SK-N-SH (cell line): ENCODE measurements around the gene ZAR1L. TPM values are rescaled to one million over a fixed set of nuclear protein-coding genes. Genes with fewer than 3 reads are reported as not detected.

Experiments used
- CTCF ChIA-PET: fragments of 300-600, 350-600 bp; formaldehyde crosslinking; extraction: SDS; loops from one replicate; lab custom pipeline; 2021; lab: Yijun Ruan, JAX
- POLR2A ChIA-PET: fragments of 350-600 bp; sonication (Branson Sonifier 250); formaldehyde crosslinking; extraction: SDS; loops from one replicate; lab custom pipeline; 2020; ENCODE audit warnings: antibody characterized with exemption, inconsistent platforms; lab: Yijun Ruan, JAX
- DNase-seq: peaks from one replicate; pipeline ENCODE4 v3.0.0; 2012
- H2AFZ ChIP-seq: fragments of 200-600 bp; sonication (generic); 2 replicates; pipeline ENCODE4 v1.8.1; 2016; ENCODE audit warnings: antibody characterized with exemption, mild to moderate bottlenecking, low read depth
- H3F3A ChIP-seq: fragments of 200-600 bp; sonication (generic); replicated peaks from 2 replicates; pipeline ENCODE3; 2016; ENCODE audit warnings: antibody characterized with exemption, mild to moderate bottlenecking; ENCODE audit not compliant: insufficient read depth
- H3K27ac ChIP-seq, 2 experiments: fragments of 200-500 bp in 1 of 2; fragments of 200-600 bp in 1 of 2; sonication (Bioruptor generic) in 1 of 2; sonication (generic), shearing (Covaris generic) in 1 of 2; 2 replicates each; pipeline versions ENCODE4 v1.5.1 to v1.6.1; 2014 to 2016; ENCODE audit warnings: low read depth in 2 of 2, inconsistent platforms in 1 of 2, low read length in 1 of 2, mild to moderate bottlenecking in 1 of 2, mixed read lengths in 1 of 2
- H3K27me3 ChIP-seq: fragments of 200-600 bp; sonication (generic), shearing (Covaris generic); 2 replicates; pipeline ENCODE4 v1.6.1; 2016; ENCODE audit warnings: mixed run types; ENCODE audit not compliant: insufficient read depth
- H3K36me3 ChIP-seq, 2 experiments: fragments of 200-500 bp in 1 of 2; fragments of 200-600 bp in 1 of 2; sonication (Bioruptor generic) in 1 of 2; sonication (generic) in 1 of 2; replicated peaks in 1 of 2; 2 replicates each; pipeline versions ENCODE3 to v1.5.1; 2014 to 2016; ENCODE audit warnings: low read length in 1 of 2, mild to moderate bottlenecking in 1 of 2; ENCODE audit not compliant: insufficient read depth in 2 of 2, control insufficient read depth in 1 of 2
- H3K4me1 ChIP-seq, 2 experiments: fragments of 200-500 bp in 1 of 2; fragments of 200-600 bp in 1 of 2; sonication (Bioruptor generic) in 1 of 2; sonication (generic), shearing (Covaris generic) in 1 of 2; 2 replicates each; pipeline versions ENCODE4 v1.5.1 to v1.6.1; 2014 to 2016; ENCODE audit warnings: low read depth in 1 of 2, low read length in 1 of 2, mixed run types in 1 of 2; ENCODE audit not compliant: insufficient read depth in 2 of 2, control insufficient read depth in 1 of 2
- H3K4me2 ChIP-seq: fragments of 200-600 bp; sonication (generic), shearing (Covaris generic); 2 replicates; pipeline ENCODE4 v1.6.1; 2017; ENCODE audit warnings: mixed run types
- H3K4me3 ChIP-seq, 2 experiments: fragments of 200-500 bp in 1 of 2; fragments of 200-600 bp in 1 of 2; sonication (Bioruptor generic) in 1 of 2; sonication (generic), shearing (Covaris generic) in 1 of 2; 2 replicates each; pipeline versions ENCODE4 v1.5.1 to v1.8.1; 2014 to 2016; ENCODE audit warnings: low read depth in 2 of 2, inconsistent platforms in 1 of 2, low read length in 1 of 2, mild to moderate bottlenecking in 1 of 2, mixed read lengths in 1 of 2, moderate library complexity in 1 of 2
- H3K79me2 ChIP-seq: fragments of 200-600 bp; sonication (generic); 2 replicates; pipeline ENCODE4 v1.8.1; 2017; ENCODE audit warnings: mild to moderate bottlenecking; ENCODE audit not compliant: insufficient read depth
- H3K9ac ChIP-seq: fragments of 200-600 bp; sonication (generic); 2 replicates; pipeline ENCODE4 v1.6.1; 2017; ENCODE audit warnings: mixed run types
- H3K9me2 ChIP-seq: fragments of 200-600 bp; sonication (generic); 2 replicates; pipeline ENCODE4 v1.6.1; 2017; ENCODE audit warnings: mixed run types
- H3K9me3 ChIP-seq: fragments of 200-600 bp; sonication (generic); 2 replicates; pipeline ENCODE4 v1.6.1; 2017; ENCODE audit warnings: mixed run types, mild to moderate bottlenecking, moderate library complexity
- H4K20me1 ChIP-seq: fragments of 200-600 bp; sonication (generic); 2 replicates; pipeline ENCODE4 v1.6.1; 2017; ENCODE audit warnings: mild to moderate bottlenecking, mixed run types; ENCODE audit not compliant: insufficient read depth
- FOSL2 ChIP-seq: IDR thresholded peaks from 2 replicates; pipeline ENCODE4 v1.4.0; 2012; ENCODE audit warnings: low read depth, mild to moderate bottlenecking, moderate library complexity, borderline replicate concordance
- FOXM1 ChIP-seq: IDR thresholded peaks from 2 replicates; pipeline ENCODE4 v1.4.0; 2012; ENCODE audit warnings: low read depth, mild to moderate bottlenecking
- GATA2 ChIP-seq: sonication (generic); formaldehyde crosslinking; IDR thresholded peaks from 2 replicates; pipeline ENCODE4 v1.5.0; 2020; ENCODE audit warnings: mild to moderate bottlenecking, missing genetic modification reagents
- JUND ChIP-seq: IDR thresholded peaks from 2 replicates; pipeline ENCODE4 v1.4.0; 2012
- MEF2A ChIP-seq: IDR thresholded peaks from 2 replicates; pipeline ENCODE4 v1.4.0; 2012; ENCODE audit warnings: low read depth, borderline replicate concordance
- NFIC ChIP-seq: IDR thresholded peaks from 2 replicates; pipeline ENCODE4 v1.4.0; 2012; ENCODE audit warnings: borderline replicate concordance
- RFX5 ChIP-seq: IDR thresholded peaks from 2 replicates; pipeline ENCODE4 v1.6.1; 2012; ENCODE audit warnings: mild to moderate bottlenecking, improper control_type of control experiment, low read length
- SIN3A ChIP-seq: IDR thresholded peaks from 2 replicates; pipeline ENCODE4 v1.6.1; 2012; ENCODE audit warnings: low read depth, mild to moderate bottlenecking, low read length, moderate library complexity, borderline replicate concordance
- SMC3 ChIP-seq: IDR thresholded peaks from 2 replicates; pipeline ENCODE4 v1.6.1; 2012; ENCODE audit warnings: low read depth, low read length, improper control_type of control experiment
- TAF1 ChIP-seq: IDR thresholded peaks from 2 replicates; pipeline ENCODE4 v1.6.1; 2012; ENCODE audit warnings: low read depth, mild to moderate bottlenecking, low read length, moderate library complexity, borderline replicate concordance
- YY1 ChIP-seq: IDR thresholded peaks from 2 replicates; pipeline ENCODE4 v1.4.0; 2012; ENCODE audit warnings: low read depth, mild to moderate bottlenecking
- polyA plus RNA-seq, 3 experiments: library from polyadenylated mRNA; depleted of rRNA; stranded (reverse); fragments of >200 nt; gene quantifications; 2 replicates each; pipeline ENCODE4 v1.2.3, GENCODE V29; 2012
- TF ChIP-seq, protein P1 (sequence below): IDR thresholded peaks from 2 replicates; pipeline ENCODE4 v1.6.1; 2012; ENCODE audit warnings: mild to moderate bottlenecking, low read depth, low read length, moderate library complexity
- TF ChIP-seq, protein P2 (sequence below): IDR thresholded peaks from 2 replicates; pipeline ENCODE4 v1.4.0; 2012; ENCODE audit warnings: low read depth, borderline replicate concordance
- TF ChIP-seq, protein P3 (sequence below): IDR thresholded peaks from 2 replicates; pipeline ENCODE4 v1.4.0; 2012; ENCODE audit warnings: low read depth
- TF ChIP-seq, protein P4 (sequence below): fragments of 150-350 bp; IDR thresholded peaks from 2 replicates; pipeline ENCODE4 v1.6.1; 2016; ENCODE audit warnings: mild to moderate bottlenecking, low read depth, low read length

The ZAR1L gene
- polyA plus RNA-seq, 1 of the 3 experiments (the other 2 are of a cell fraction), result 0.07 TPM

DNA sequence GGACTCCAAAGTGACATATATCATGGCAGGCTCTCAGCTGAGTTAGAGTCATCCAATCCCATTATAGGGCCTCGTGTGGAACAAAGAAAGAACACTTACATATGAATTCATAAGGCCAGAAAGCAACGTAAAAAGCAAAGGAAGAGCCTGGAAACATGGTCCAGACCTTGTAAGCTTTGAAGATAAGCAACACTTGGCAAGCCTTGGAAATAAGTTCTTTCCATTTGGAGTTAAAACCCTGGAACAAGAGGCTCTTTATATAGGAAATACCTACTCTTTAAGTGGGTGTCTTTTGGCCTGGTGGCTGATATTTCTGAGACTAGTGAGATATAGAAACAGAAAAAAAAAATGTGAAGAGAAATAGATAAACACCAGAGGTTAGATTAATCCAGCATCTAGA is 49.4 kb downstream of the ZAR1L start (continued):
- TF ChIP-seq, protein P1, sequence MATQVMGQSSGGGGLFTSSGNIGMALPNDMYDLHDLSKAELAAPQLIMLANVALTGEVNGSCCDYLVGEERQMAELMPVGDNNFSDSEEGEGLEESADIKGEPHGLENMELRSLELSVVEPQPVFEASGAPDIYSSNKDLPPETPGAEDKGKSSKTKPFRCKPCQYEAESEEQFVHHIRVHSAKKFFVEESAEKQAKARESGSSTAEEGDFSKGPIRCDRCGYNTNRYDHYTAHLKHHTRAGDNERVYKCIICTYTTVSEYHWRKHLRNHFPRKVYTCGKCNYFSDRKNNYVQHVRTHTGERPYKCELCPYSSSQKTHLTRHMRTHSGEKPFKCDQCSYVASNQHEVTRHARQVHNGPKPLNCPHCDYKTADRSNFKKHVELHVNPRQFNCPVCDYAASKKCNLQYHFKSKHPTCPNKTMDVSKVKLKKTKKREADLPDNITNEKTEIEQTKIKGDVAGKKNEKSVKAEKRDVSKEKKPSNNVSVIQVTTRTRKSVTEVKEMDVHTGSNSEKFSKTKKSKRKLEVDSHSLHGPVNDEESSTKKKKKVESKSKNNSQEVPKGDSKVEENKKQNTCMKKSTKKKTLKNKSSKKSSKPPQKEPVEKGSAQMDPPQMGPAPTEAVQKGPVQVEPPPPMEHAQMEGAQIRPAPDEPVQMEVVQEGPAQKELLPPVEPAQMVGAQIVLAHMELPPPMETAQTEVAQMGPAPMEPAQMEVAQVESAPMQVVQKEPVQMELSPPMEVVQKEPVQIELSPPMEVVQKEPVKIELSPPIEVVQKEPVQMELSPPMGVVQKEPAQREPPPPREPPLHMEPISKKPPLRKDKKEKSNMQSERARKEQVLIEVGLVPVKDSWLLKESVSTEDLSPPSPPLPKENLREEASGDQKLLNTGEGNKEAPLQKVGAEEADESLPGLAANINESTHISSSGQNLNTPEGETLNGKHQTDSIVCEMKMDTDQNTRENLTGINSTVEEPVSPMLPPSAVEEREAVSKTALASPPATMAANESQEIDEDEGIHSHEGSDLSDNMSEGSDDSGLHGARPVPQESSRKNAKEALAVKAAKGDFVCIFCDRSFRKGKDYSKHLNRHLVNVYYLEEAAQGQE, result no peak
- no peak for TF ChIP-seq YY1

DNA sequence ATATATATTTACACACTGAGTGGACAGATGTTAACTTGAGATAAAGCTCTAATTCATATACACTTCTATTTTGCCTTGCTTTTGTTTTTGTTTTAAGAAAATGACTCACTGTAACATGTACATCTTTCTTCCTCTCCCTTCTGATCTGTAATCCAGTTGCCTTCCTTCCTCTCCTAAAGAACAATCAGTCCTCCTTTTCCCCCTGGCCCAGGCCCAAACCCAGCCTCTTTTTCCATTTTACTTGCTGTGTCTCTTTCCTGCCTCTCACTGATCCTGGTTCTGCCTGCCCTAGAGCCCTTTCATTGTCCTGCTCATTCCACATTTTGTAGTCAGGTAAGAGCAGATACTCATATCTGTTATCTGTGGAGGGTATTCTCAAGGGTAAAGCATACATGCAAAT is 50.8 kb downstream of the ZAR1L start:
- CTCF ChIA-PET, result no interaction called here

More for the DNA sequence above, 50.8 kb downstream of the ZAR1L start:
- Histone ChIP-seq H3K9me2 (no peaks in the 10 kb centered on the region), H3K9me3 (no peaks in the 10 kb centered on the region), H2AFZ (peak overlapping the region; percentile 12; the same call in 1 of the 2 replicates), H3K9ac (no peak overlapping the region), H3K79me2 (no peaks in the 10 kb centered on the region), H3K4me3 (no peak overlapping the region), H4K20me1 (no peaks in the 10 kb centered on the region), H3K27me3 (no peaks in the 10 kb centered on the region), H3K4me1 (peaks cover 9 to 27% of the 10 kb centered on the region in 2 experiments), H3K4me2 (no peak overlapping the region), H3K27ac (peak overlapping the region in 1 of 2 experiments; percentile 36; a peak in 1 of 4 replicates), H3K36me3 (no peaks in the 10 kb centered on the region), H3F3A (peaks cover 13% of the 10 kb centered on the region)
- DNase-seq, result no peak
- POLR2A ChIA-PET, result no interaction called here
- TF ChIP-seq TAF1, result no peak
- TF ChIP-seq, protein P2, sequence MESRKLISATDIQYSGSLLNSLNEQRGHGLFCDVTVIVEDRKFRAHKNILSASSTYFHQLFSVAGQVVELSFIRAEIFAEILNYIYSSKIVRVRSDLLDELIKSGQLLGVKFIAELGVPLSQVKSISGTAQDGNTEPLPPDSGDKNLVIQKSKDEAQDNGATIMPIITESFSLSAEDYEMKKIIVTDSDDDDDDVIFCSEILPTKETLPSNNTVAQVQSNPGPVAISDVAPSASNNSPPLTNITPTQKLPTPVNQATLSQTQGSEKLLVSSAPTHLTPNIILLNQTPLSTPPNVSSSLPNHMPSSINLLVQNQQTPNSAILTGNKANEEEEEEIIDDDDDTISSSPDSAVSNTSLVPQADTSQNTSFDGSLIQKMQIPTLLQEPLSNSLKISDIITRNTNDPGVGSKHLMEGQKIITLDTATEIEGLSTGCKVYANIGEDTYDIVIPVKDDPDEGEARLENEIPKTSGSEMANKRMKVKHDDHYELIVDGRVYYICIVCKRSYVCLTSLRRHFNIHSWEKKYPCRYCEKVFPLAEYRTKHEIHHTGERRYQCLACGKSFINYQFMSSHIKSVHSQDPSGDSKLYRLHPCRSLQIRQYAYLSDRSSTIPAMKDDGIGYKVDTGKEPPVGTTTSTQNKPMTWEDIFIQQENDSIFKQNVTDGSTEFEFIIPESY, result no peak
- TF ChIP-seq MEF2A, result no peak
- no peak for TF ChIP-seq JUND
- TF ChIP-seq, protein P3, sequence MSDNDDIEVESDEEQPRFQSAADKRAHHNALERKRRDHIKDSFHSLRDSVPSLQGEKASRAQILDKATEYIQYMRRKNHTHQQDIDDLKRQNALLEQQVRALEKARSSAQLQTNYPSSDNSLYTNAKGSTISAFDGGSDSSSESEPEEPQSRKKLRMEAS, result no peak
- no peak for TF ChIP-seq YY1
- TF ChIP-seq FOXM1, result no peak
- TF ChIP-seq, protein P4, sequence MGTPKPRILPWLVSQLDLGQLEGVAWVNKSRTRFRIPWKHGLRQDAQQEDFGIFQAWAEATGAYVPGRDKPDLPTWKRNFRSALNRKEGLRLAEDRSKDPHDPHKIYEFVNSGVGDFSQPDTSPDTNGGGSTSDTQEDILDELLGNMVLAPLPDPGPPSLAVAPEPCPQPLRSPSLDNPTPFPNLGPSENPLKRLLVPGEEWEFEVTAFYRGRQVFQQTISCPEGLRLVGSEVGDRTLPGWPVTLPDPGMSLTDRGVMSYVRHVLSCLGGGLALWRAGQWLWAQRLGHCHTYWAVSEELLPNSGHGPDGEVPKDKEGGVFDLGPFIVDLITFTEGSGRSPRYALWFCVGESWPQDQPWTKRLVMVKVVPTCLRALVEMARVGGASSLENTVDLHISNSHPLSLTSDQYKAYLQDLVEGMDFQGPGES, result no peak
- TF ChIP-seq NFIC, result no peak; the same call in 1 of the 2 replicates
- no peak for TF ChIP-seq GATA2 (CRISPR knock-in tag)
- TF ChIP-seq SMC3, result no peak
- TF ChIP-seq SIN3A, result no peak
- no peak for TF ChIP-seq RFX5
- TF ChIP-seq FOSL2, result no peak
